H1 (cell line): ENCODE results near the gene ZNF609. TPM values are rescaled to one million over a fixed set of nuclear protein-coding genes. Genes with fewer than 3 reads are reported as not detected.

Source experiments
- CTCF ChIA-PET: fragments of 300-600 bp; sonication (Branson Sonifier 250); formaldehyde crosslinking; loops from one replicate; lab custom pipeline; 2021; ENCODE audit not compliant: partially characterized antibody; lab: Charles Lee
- POLR2A ChIA-PET: fragments of 300-600 bp; sonication (Branson Sonifier 250); formaldehyde crosslinking; loops from one replicate; lab custom pipeline; 2021; ENCODE audit warnings: inconsistent platforms; ENCODE audit not compliant: partially characterized antibody; lab: Charles Lee
- DNase-seq, 2 experiments: peaks; one replicate each; pipeline versions ENCODE4 v3.0.0 to v3.0.0-alpha.2; 2010 to 2022; ENCODE audit warnings: low spot score in 2 of 2, low read depth in 1 of 2, mixed read lengths in 1 of 2
- FAIRE-seq: peaks from 2 replicates; lab custom pipeline; 2011; peaks lifted over from hg19 to GRCh38; lab: Jason Lieb, UNC
- H2AFZ ChIP-seq: 2 replicates; pipeline ENCODE4 v1.8.1; 2012; ENCODE audit warnings: low read length, inconsistent platforms
- H2AK5ac ChIP-seq: 2 replicates; pipeline ENCODE4 v1.6.1; 2013; ENCODE audit warnings: low read depth, low read length
- H2BK120ac ChIP-seq: replicated peaks from 2 replicates; pipeline ENCODE3; 2013; ENCODE audit warnings: low read depth, low read length, inconsistent platforms
- H2BK12ac ChIP-seq: 2 replicates; pipeline ENCODE4 v1.6.1; 2013; ENCODE audit warnings: low read depth, low read length
- H2BK15ac ChIP-seq: 2 replicates; pipeline ENCODE4 v1.6.1; 2013; ENCODE audit warnings: low read length
- H2BK20ac ChIP-seq: 2 replicates; pipeline ENCODE4 v1.6.1; 2013; ENCODE audit warnings: low read length
- H2BK5ac ChIP-seq: 2 replicates; pipeline ENCODE4 v1.6.1; 2013; ENCODE audit warnings: low read depth, low read length
- H3K14ac ChIP-seq: 2 replicates; pipeline ENCODE4 v1.6.1; 2013; ENCODE audit warnings: inconsistent platforms; ENCODE audit not compliant: insufficient read length
- H3K18ac ChIP-seq: 2 replicates; pipeline ENCODE4 v1.6.1; 2013; ENCODE audit warnings: low read length; ENCODE audit errors: extremely low read depth
- H3K23ac ChIP-seq: 2 replicates; pipeline ENCODE4 v1.6.1; 2013; ENCODE audit warnings: inconsistent platforms; ENCODE audit not compliant: insufficient read length
- H3K23me2 ChIP-seq: 2 replicates; pipeline ENCODE4 v1.6.1; 2013; ENCODE audit warnings: low read depth, low read length
- H3K27ac ChIP-seq: 2 replicates; pipeline ENCODE4 v1.6.1; 2011; ENCODE audit warnings: low read depth, low read length, inconsistent platforms
- H3K27me3 ChIP-seq, 4 experiments: replicated peaks in 1 of 4; 1 replicate in 1 of 4; 2 replicates in 3 of 4; pipeline versions ENCODE4 v1.6.1 to v1.8.1; 2011 to 2013; ENCODE audit warnings: low read length in 3 of 4, mild to moderate bottlenecking in 3 of 4, inconsistent platforms in 2 of 4, mixed read lengths in 2 of 4, moderate library complexity in 1 of 4; ENCODE audit not compliant: control insufficient read depth in 3 of 4, insufficient read depth in 3 of 4; ENCODE audit errors: extremely low read depth in 1 of 4
- H3K36me3 ChIP-seq, 4 experiments: 2 replicates each; pipeline versions ENCODE4 v1.6.1 to v1.8.1; 2011 to 2013; ENCODE audit warnings: mild to moderate bottlenecking in 4 of 4, low read length in 3 of 4, moderate library complexity in 2 of 4, control low read depth in 1 of 4, inconsistent platforms in 1 of 4; ENCODE audit not compliant: insufficient read depth in 4 of 4, control insufficient read depth in 2 of 4
- H3K4ac ChIP-seq: replicated peaks from 2 replicates; pipeline ENCODE3; 2013; ENCODE audit warnings: low read length, low read depth, mixed read lengths, inconsistent platforms; ENCODE audit not compliant: insufficient read length
- H3K4me1 ChIP-seq, 4 experiments: replicated peaks in 1 of 4; 1 replicate in 1 of 4; 2 replicates in 3 of 4; pipeline versions ENCODE4 v1.6.1 to v1.8.1; 2011 to 2013; ENCODE audit warnings: low read length in 3 of 4, inconsistent platforms in 2 of 4, mixed read lengths in 1 of 4; ENCODE audit not compliant: insufficient read depth in 4 of 4, control insufficient read depth in 3 of 4
- H3K4me2 ChIP-seq, 2 experiments: 2 replicates each; pipeline versions ENCODE4 v1.6.1 to v1.8.1; 2011 to 2013; ENCODE audit warnings: low read depth in 2 of 2, low read length in 2 of 2, control low read depth in 1 of 2, inconsistent platforms in 1 of 2, mild to moderate bottlenecking in 1 of 2; ENCODE audit not compliant: insufficient read depth in 1 of 2
- H3K4me3 ChIP-seq, 4 experiments: fragments of 200-600, 300-600 bp in 1 of 4; sonication (generic), shearing (Covaris generic), sonication (Bioruptor Twin) in 1 of 4; 2 replicates each; pipeline versions ENCODE4 v1.5.1 to v1.8.1; 2011 to 2016; ENCODE audit warnings: low read length in 4 of 4, low read depth in 3 of 4, control low read depth in 2 of 4, inconsistent platforms in 2 of 4, mild to moderate bottlenecking in 2 of 4, mixed read lengths in 1 of 4, moderate library complexity in 1 of 4; ENCODE audit not compliant: insufficient read depth in 2 of 4; ENCODE audit errors: extremely low read depth in 1 of 4
- H3K56ac ChIP-seq: replicated peaks from 2 replicates; pipeline ENCODE3; 2013; ENCODE audit warnings: low read depth, mild to moderate bottlenecking, mixed read lengths, low read length, inconsistent platforms; ENCODE audit not compliant: insufficient read length
- H3K79me1 ChIP-seq: 2 replicates; pipeline ENCODE4 v1.6.1; 2013; ENCODE audit warnings: low read depth, low read length, control low read depth
- H3K79me2 ChIP-seq, 2 experiments: 2 replicates each; pipeline versions ENCODE4 v1.6.1 to v1.8.1; 2012 to 2013; ENCODE audit warnings: low read length in 2 of 2, mild to moderate bottlenecking in 2 of 2, inconsistent platforms in 1 of 2; ENCODE audit not compliant: insufficient read depth in 2 of 2, control insufficient read depth in 1 of 2
- H3K9ac ChIP-seq, 4 experiments: replicated peaks in 1 of 4; 1 replicate in 1 of 4; 2 replicates in 3 of 4; pipeline versions ENCODE4 v1.6.1 to v1.8.1; 2011 to 2013; ENCODE audit warnings: low read depth in 3 of 4, low read length in 3 of 4, control low read depth in 2 of 4, mild to moderate bottlenecking in 2 of 4, moderate library complexity in 2 of 4, inconsistent platforms in 1 of 4; ENCODE audit errors: extremely low read depth in 1 of 4
- H3K9me3 ChIP-seq, 2 experiments: 2 replicates each; pipeline versions ENCODE4 v1.6.1 to v1.8.1; 2012 to 2013; ENCODE audit warnings: mild to moderate bottlenecking in 2 of 2, moderate library complexity in 2 of 2, control low read depth in 1 of 2, inconsistent platforms in 1 of 2, low read depth in 1 of 2, low read length in 1 of 2, mixed read lengths in 1 of 2; ENCODE audit not compliant: insufficient read depth in 2 of 2
- H4K20me1 ChIP-seq, 2 experiments: replicated peaks in 1 of 2; 2 replicates each; pipeline versions ENCODE3 to v1.8.1; 2011 to 2013; ENCODE audit warnings: inconsistent platforms in 2 of 2, low read length in 2 of 2, mild to moderate bottlenecking in 1 of 2; ENCODE audit not compliant: insufficient read depth in 2 of 2, control insufficient read depth in 1 of 2
- H4K5ac ChIP-seq: 2 replicates; pipeline ENCODE4 v1.6.1; 2013; ENCODE audit warnings: low read length, low read depth, mixed read lengths, inconsistent platforms; ENCODE audit not compliant: insufficient read length
- H4K8ac ChIP-seq: 2 replicates; pipeline ENCODE4 v1.8.0; 2013; ENCODE audit warnings: mild to moderate bottlenecking, moderate library complexity, low read length, inconsistent platforms; ENCODE audit not compliant: insufficient read depth; ENCODE audit errors: extremely low read depth
- H4K91ac ChIP-seq: replicated peaks from 2 replicates; pipeline ENCODE3; 2013; ENCODE audit warnings: low read length, mixed read lengths, inconsistent platforms; ENCODE audit not compliant: insufficient read length
- BRCA1 ChIP-seq: IDR thresholded peaks from 2 replicates; pipeline ENCODE4 v1.6.1; 2012; ENCODE audit warnings: low read depth, low read length, improper control_type of control experiment
- CBX5 ChIP-seq: fragments of 300-800, 300-1000 bp; sonication (generic); IDR thresholded peaks from 2 replicates; pipeline ENCODE4 v1.7.1; 2016; ENCODE audit warnings: antibody characterized with exemption, low read length, low read depth
- CEBPB ChIP-seq: IDR thresholded peaks from 2 replicates; pipeline ENCODE4 v1.6.1; 2012; ENCODE audit warnings: low read depth, low read length
- CHD1 ChIP-seq: IDR thresholded peaks from 2 replicates; pipeline ENCODE4 v1.6.1; 2012; ENCODE audit warnings: low read depth, low read length, improper control_type of control experiment
- EGR1 ChIP-seq: IDR thresholded peaks from 2 replicates; pipeline ENCODE4 v1.6.1; 2011; ENCODE audit warnings: low read depth, low read length, borderline replicate concordance
- EP300 ChIP-seq, 2 experiments: IDR thresholded peaks; 1 replicate in 1 of 2; 2 replicates in 1 of 2; pipeline ENCODE4 v1.6.1; 2011 to 2012; ENCODE audit warnings: low read depth in 2 of 2, low read length in 2 of 2, mild to moderate bottlenecking in 2 of 2, borderline replicate concordance in 1 of 2, inconsistent platforms in 1 of 2, moderate library complexity in 1 of 2
- FOSL1 ChIP-seq: IDR thresholded peaks from 2 replicates; pipeline ENCODE4 v1.6.1; 2011; ENCODE audit warnings: mild to moderate bottlenecking, low read depth, low read length, moderate library complexity; ENCODE audit not compliant: insufficient read depth
- HDAC2 ChIP-seq, 2 experiments: fragments of 300-600 bp in 1 of 2; sonication (generic) in 1 of 2; IDR thresholded peaks; 2 replicates each; pipeline ENCODE4 v1.6.1; 2011 to 2012; ENCODE audit warnings: low read depth in 2 of 2, low read length in 2 of 2, mild to moderate bottlenecking in 2 of 2, moderate library complexity in 2 of 2, borderline replicate concordance in 1 of 2, inconsistent platforms in 1 of 2
- HDAC6 ChIP-seq: IDR thresholded peaks from one replicate; pipeline ENCODE4 v1.7.1; 2012; ENCODE audit warnings: low read depth, mild to moderate bottlenecking, inconsistent platforms, low read length, moderate library complexity
- KDM1A ChIP-seq: fragments of 200-600, 300-600 bp; sonication (generic); IDR thresholded peaks from 2 replicates; pipeline ENCODE4 v1.7.1; 2016; ENCODE audit warnings: mild to moderate bottlenecking, low read length, borderline replicate concordance
- POLR2A ChIP-seq, 2 experiments: IDR thresholded peaks; 1 replicate in 1 of 2; 2 replicates in 1 of 2; pipeline ENCODE4 v1.6.1; 2011; ENCODE audit warnings: low read depth in 2 of 2, low read length in 2 of 2, mild to moderate bottlenecking in 2 of 2; ENCODE audit errors: control extremely low read depth in 1 of 2
- RFX5 ChIP-seq: IDR thresholded peaks from 2 replicates; pipeline ENCODE4 v1.6.1; 2011; ENCODE audit warnings: low read depth, low read length, improper control_type of control experiment, borderline replicate concordance
- SIRT6 ChIP-seq: IDR thresholded peaks from one replicate; pipeline ENCODE4 v1.7.1; 2012; ENCODE audit warnings: low read length, inconsistent platforms
- SP1 ChIP-seq: IDR thresholded peaks from 2 replicates; pipeline ENCODE4 v1.6.1; 2011; ENCODE audit warnings: low read depth, low read length
- SUZ12 ChIP-seq: fragments of 200-600 bp; sonication (generic); IDR thresholded peaks from 2 replicates; pipeline ENCODE4 v1.6.1; 2012; ENCODE audit warnings: mild to moderate bottlenecking, inconsistent platforms, low read length, moderate library complexity, mixed read lengths
- WGBS, 2 experiments: shearing (Covaris generic) in 1 of 2; methylation state at CpG; one replicate each; pipeline versions ENCODE4 v1.1.6 to v1.1.7; 2013 to 2015; ENCODE audit warnings: low lambda C conversion rate in 2 of 2, mixed read lengths in 2 of 2, inconsistent platforms in 1 of 2, low coverage in 1 of 2, missing lambda C conversion rate in 1 of 2; ENCODE audit not compliant: insufficient replicate concordance in 2 of 2, insufficient coverage in 1 of 2, insufficient read length in 1 of 2; ENCODE audit errors: extremely low coverage in 1 of 2, missing lambda C conversion rate in 1 of 2; 5-methylcytosine and 5-hydroxymethylcytosine counted together
- polyA plus RNA-seq, 7 experiments: library from polyadenylated mRNA; depleted of rRNA in 3 of 7; stranded (reverse) in 5 of 7; unstranded in 2 of 7; fragments of >200 nt in 5 of 7; fragments of 200-250 nt in 2 of 7; gene quantifications; 1 replicate in 5 of 7; 2 replicates in 1 of 7; 4 replicates in 1 of 7; pipeline versions ENCODE4 v1.2.1 to v1.2.3, GENCODE V29; 2011 to 2013; ENCODE audit warnings: missing spikeins in 2 of 7, mixed read lengths in 2 of 7
- total RNA-seq: library from RNA; stranded (reverse); fragmentation: NEBNext Ultra II Directional; extraction: Animal tissue kit (Norgen Biotek cat#: 25700); gene quantifications from 2 replicates; pipeline ENCODE4 v1.2.1, GENCODE V29; 2021

The ZNF609 gene
- total and polyA plus RNA-seq, 2 of the 8 experiments (the other 6 are each of a cell fraction or from before 2014, with no cell fraction given), result 15.5 to 47.8 TPM

- no peak for FAIRE-seq
- ChIA-PET CTCF (interaction anchor here (0.6 to 11.3 kb wide), 21 partner anchors 10 to 413 kb away, joined by 3 to 262 read pairs (median 5); no protein-coding TSS in a partner anchor), POLR2A (interaction anchor here (0.9 to 39.0 kb wide), 6 partner anchors 31 to 138 kb away, joined by 3 to 1192 read pairs (median 6); partner anchors contain the start of gene PIF1)
- Histone ChIP-seq H3K79me2 (peaks cover 0 to 6% of the 10 kb centered on the region in 2 experiments; a peak in 3 of 4 replicates), H2BK120ac (no peak overlapping the region), H2BK20ac (no peak overlapping the region), H4K91ac (no peak overlapping the region), H3K4me2 (no peak overlapping the region), H3K23me2 (no peaks in the 10 kb centered on the region), H3K4ac (no peak overlapping the region), H3K56ac (no peak overlapping the region), H3K14ac (no peak overlapping the region), H3K23ac (no peak overlapping the region), H4K8ac (no peak overlapping the region), H3K27me3 (no peaks in the 10 kb centered on the region), H3K36me3 (peaks cover 13 to 72% (median 51%) of the 10 kb centered on the region in 4 experiments), H3K18ac (no peak overlapping the region), H3K4me3 (no peak overlapping the region), H2BK12ac (no peak overlapping the region), H4K5ac (no peak overlapping the region), H3K27ac (no peak overlapping the region), H3K4me1 (peaks cover 0 to 28% (median 7%) of the 10 kb centered on the region in 4 experiments; a peak in 5 of 7 replicates), H2AK5ac (no peak overlapping the region), H3K9ac (no peak overlapping the region; a peak in 1 of 7 replicates), H3K9me3 (no peaks in the 10 kb centered on the region; a peak in 1 of 4 replicates), H4K20me1 (peaks cover 18 to 34% of the 10 kb centered on the region in 2 experiments), H2BK5ac (no peak overlapping the region), H2BK15ac (no peak overlapping the region), H3K79me1 (no peaks in the 10 kb centered on the region), H2AFZ (no peak overlapping the region)
- WGBS, 2 experiments, result 86% methylated on average over 3 of the region's 3 CpGs; no CpG with 5 or more reads in 1 of the 2 experiments
- DNase-seq, result peak in 1 of 2 experiments; percentile 43
- TF ChIP-seq SUZ12, result no peak
- no peak for TF ChIP-seq POLR2A (IDR thresholded peaks at IDR 0.05; ENCODE audit: control extremely low read depth in 1 of 2, low read depth in 2 of 2, low read length in 2 of 2)
- no peak for TF ChIP-seq EGR1
- no peak for TF ChIP-seq BRCA1
- TF ChIP-seq SIRT6, result no peak
- TF ChIP-seq FOSL1, result no peak
- no peak for TF ChIP-seq HDAC6
- TF ChIP-seq CBX5, result no peak
- TF ChIP-seq CEBPB, result no peak
- TF ChIP-seq HDAC2 (IDR thresholded peaks at IDR 0.05; ENCODE audit: borderline replicate concordance in 1 of 2, low read depth in 2 of 2, low read length in 2 of 2), result no peak
- TF ChIP-seq CHD1, result no peak
- no peak for TF ChIP-seq SP1
- no peak for TF ChIP-seq EP300 (IDR thresholded peaks at IDR 0.05; ENCODE audit: borderline replicate concordance in 1 of 2, low read depth in 2 of 2, low read length in 2 of 2)
- no peak for TF ChIP-seq RFX5
- no peak for TF ChIP-seq KDM1A
Measured at GRCh38 chr15:64687688-64688087, 227.3 kb downstream of the ZNF609 start.
